Measurements from ENCODE around the gene POLL. TPM values are rescaled to one million over a fixed set of nuclear protein-coding genes. Genes with fewer than 3 reads are reported as not detected.

POLL gene
- total RNA-seq, 4 donors from 2014 or later: 23.2 to 27.2 (median 26.0) TPM

DNA sequence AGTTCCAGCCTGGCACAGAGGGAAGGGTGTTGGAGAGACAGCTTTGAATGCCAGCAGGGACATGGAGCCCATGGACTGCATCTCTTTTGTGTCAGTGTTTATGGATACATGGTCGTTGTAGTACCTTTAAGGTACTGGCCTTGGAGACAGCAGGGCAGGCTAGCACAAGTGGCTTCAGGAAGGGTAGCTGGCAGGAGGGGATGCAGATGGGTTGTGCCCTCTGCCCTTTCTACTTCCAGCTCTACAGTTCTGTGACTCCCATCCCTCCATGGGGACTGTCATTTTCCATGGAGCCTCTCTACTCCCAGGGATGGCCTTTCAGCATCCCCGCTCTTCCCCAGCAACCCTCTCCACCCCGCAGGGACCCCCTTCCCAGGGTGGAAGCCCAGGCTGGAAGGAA lies 25.1 kb downstream of the POLL start:
- no peak for DNase-seq (ENCODE audit: extremely low spot score)
- 75% methylated on average over 2 of the region's 3 CpGs for WGBS
- Histone ChIP-seq H3K27me3 (peaks cover 6 to 84% (median 15%) of the 10 kb centered on the region in 4 donors), H3K27ac (replicated peaks in 1 of 4) (no peak overlapping the region), H3K4me1 (peaks cover 7 to 11% (median 10%) of the 10 kb centered on the region in 4 donors), H3K36me3 (no peaks in the 10 kb centered on the region), H3K4me3 (no peak overlapping the region), H3K9me3 (no peaks in the 10 kb centered on the region)
- intact Hi-C loops (cut with DNase I): no loop called here
- TF ChIP-seq, protein P1, sequence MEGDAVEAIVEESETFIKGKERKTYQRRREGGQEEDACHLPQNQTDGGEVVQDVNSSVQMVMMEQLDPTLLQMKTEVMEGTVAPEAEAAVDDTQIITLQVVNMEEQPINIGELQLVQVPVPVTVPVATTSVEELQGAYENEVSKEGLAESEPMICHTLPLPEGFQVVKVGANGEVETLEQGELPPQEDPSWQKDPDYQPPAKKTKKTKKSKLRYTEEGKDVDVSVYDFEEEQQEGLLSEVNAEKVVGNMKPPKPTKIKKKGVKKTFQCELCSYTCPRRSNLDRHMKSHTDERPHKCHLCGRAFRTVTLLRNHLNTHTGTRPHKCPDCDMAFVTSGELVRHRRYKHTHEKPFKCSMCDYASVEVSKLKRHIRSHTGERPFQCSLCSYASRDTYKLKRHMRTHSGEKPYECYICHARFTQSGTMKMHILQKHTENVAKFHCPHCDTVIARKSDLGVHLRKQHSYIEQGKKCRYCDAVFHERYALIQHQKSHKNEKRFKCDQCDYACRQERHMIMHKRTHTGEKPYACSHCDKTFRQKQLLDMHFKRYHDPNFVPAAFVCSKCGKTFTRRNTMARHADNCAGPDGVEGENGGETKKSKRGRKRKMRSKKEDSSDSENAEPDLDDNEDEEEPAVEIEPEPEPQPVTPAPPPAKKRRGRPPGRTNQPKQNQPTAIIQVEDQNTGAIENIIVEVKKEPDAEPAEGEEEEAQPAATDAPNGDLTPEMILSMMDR (IDR thresholded peaks at IDR 0.05): no peak
- TF ChIP-seq EP300 (IDR thresholded peaks at IDR 0.05): no peak
- TF ChIP-seq POLR2A (IDR thresholded peaks at IDR 0.05; ENCODE audit: low read depth): no peak
- TF ChIP-seq POLR2AphosphoS5 (IDR thresholded peaks at IDR 0.05): no peak

DNA sequence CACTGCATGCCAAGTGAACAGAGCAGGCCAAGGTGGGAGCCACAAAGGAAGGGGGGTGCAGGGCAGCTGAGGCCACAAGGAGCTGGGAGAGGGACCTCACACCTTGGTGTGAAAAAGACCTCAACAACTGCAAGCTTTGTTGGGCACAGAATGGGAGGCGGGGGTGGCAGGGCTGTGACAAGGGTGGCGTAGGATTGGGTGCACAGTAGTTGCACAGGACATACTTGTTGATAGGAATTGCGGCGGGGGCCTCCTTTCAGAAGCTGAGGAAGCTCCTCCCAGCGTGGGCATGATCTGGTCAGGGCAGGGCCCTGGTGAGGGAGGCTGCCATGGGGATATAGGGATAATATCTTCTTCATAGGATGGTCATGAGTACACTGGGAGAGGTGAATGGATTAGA lies 25.8 kb downstream of the POLL start:
- H3K4me3 ChIP-seq: no peak overlapping the region
- no peak overlapping the region for H3K27ac ChIP-seq (replicated peaks in 1 of 4)
- DNase-seq (ENCODE audit: extremely low spot score): no peak
- TF ChIP-seq, protein P1 (IDR thresholded peaks at IDR 0.05): no peak
- no peak for TF ChIP-seq POLR2AphosphoS5 (IDR thresholded peaks at IDR 0.05)
- no peak for TF ChIP-seq EP300 (IDR thresholded peaks at IDR 0.05)
- TF ChIP-seq POLR2A (IDR thresholded peaks at IDR 0.05; ENCODE audit: low read depth): no peak
- intact Hi-C loops (cut with DNase I): no loop called here
- H3K36me3 ChIP-seq: no peaks in the 10 kb centered on the region
- 91% methylated on average over 3 of the region's 5 CpGs for WGBS
- peaks cover 6 to 76% (median 11%) of the 10 kb centered on the region in 4 donors for H3K27me3 ChIP-seq
- peaks cover 7 to 11% (median 10%) of the 10 kb centered on the region in 4 donors for H3K4me1 ChIP-seq
- no peaks in the 10 kb centered on the region for H3K9me3 ChIP-seq

DNA sequence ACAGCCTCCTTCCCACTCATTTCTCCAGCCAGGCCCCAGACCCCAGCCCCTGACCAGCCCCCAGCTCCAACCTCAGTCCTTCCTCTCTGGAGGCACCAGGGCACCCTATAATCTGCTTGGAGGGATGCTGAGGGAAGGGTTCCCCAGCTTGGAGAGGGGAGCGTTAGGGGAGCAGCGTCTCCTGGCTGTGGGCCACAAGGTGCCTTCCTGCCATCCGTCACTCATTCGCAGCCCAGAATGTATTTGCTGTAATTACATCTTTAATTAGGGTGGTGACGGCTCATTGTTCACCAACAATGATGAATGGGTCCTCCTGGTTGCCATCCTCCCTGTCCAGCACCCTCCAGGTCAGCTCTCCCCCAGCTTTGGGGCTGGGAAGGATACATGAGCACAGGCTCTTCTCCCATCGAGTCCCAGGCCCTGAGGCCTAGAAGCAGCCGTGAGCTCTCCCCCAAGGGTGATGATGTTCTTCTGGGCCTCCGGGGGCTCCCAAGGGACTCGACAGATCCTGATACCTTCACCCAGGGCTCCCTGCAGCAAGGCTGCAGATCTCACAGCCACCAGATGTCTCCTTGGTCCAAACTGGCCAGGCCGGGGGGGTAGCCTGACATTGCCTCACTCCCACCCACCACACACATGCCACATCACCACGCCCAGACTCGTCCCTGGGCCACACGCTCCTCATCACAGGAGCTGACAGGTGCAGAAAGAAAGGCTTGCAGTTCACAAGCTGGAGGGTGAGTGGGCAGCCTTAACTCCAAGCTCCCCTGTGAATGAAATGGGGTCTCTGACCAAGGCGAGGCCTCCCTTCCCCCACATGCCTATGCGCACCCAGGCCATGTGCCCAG lies 26.8 kb downstream of the POLL start:
- no peak for DNase-seq (ENCODE audit: extremely low spot score)

DNA sequence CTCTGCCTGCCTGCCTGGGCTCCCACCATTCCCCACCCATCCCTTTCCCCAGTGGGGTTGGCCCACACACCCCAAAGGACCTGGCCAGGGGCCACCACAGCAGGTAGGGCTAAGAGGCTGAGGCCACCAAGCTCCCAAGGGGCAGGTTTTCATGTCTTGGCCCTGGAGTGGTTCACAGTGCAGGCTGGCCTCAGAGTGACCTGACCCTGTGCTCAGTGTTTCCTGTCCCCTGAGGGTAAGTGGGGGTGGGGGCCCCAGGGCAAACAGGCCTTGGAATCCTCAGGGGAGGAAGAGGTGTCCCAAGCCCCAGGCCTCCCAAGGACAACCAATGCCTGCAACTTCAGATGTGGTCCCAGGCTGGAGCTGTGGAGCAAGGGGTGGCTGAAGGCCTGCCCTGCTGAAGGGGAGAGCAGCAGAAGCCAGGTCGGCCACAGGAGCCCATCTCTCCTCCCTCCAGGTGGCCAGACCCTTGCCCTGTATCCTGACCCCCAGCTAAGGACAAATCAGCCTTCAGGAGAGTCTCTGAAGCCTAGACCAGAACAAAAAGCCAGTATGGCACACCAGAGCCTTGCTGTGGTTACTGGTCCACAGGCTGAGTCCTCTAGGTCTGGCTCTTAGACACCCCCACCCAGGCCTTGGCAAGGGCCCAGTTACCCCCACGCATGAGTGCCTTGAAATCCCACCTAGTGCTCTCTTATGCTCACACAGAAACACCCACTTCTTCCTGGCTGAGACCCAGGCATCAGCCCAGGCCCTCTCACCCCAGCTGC lies 27.6 kb downstream of the POLL start:
- Histone ChIP-seq H3K27me3 (peaks cover 0 to 58% (median 0%) of the 10 kb centered on the region in 4 donors), H3K36me3 (peaks cover 0 to 5% (median 2%) of the 10 kb centered on the region in 4 donors), H3K27ac (replicated peaks in 1 of 4) (no peak overlapping the region), H3K4me1 (no peaks in the 10 kb centered on the region), H3K9me3 (no peaks in the 10 kb centered on the region), H3K4me3 (no peak overlapping the region)
- DNase-seq (ENCODE audit: extremely low spot score): no peak
- TF ChIP-seq EP300 (IDR thresholded peaks at IDR 0.05) (no peak), POLR2AphosphoS5 (IDR thresholded peaks at IDR 0.05) (no peak), POLR2A (IDR thresholded peaks at IDR 0.05; ENCODE audit: low read depth) (no peak)
- TF ChIP-seq, protein P1 (IDR thresholded peaks at IDR 0.05): no peak
- intact Hi-C loops (cut with DNase I): no loop called here
- 36% methylated on average over 1 of the region's 2 CpGs for WGBS

More for the DNA sequence above, 26.8 kb downstream of the POLL start:
- Histone ChIP-seq H3K4me3 (no peak overlapping the region), H3K36me3 (no peaks in the 10 kb centered on the region), H3K27me3 (peaks cover under 1 to 67% (median 3%) of the 10 kb centered on the region in 4 donors), H3K4me1 (peaks cover 2 to 4% (median 3%) of the 10 kb centered on the region in 4 donors), H3K9me3 (no peaks in the 10 kb centered on the region), H3K27ac (replicated peaks in 1 of 4) (no peak overlapping the region)
- 83% methylated on average over 12 of the region's 15 CpGs for WGBS
- intact Hi-C loops (cut with DNase I): no loop called here
- TF ChIP-seq POLR2A (IDR thresholded peaks at IDR 0.05; ENCODE audit: low read depth): no peak
- TF ChIP-seq, protein P1 (IDR thresholded peaks at IDR 0.05): no peak
- TF ChIP-seq POLR2AphosphoS5 (IDR thresholded peaks at IDR 0.05): no peak
- TF ChIP-seq EP300 (IDR thresholded peaks at IDR 0.05): no peak
